DMS153 (cell line): ENCODE data around the gene ACP5.
A peak's percentile ranks its signal among the peaks of the same experiment; 100 is the strongest.
"Not testable (repeated sequence)": the region's sequence is repeated elsewhere in the genome, so short reads cannot be mapped to it uniquely, and the experiment has no call there.

Experiments used
- DNase-seq: peaks from one replicate; lab custom pipeline; 2025; lab: John Stamatoyannopoulos, UW

ACP5 gene

DNA sequence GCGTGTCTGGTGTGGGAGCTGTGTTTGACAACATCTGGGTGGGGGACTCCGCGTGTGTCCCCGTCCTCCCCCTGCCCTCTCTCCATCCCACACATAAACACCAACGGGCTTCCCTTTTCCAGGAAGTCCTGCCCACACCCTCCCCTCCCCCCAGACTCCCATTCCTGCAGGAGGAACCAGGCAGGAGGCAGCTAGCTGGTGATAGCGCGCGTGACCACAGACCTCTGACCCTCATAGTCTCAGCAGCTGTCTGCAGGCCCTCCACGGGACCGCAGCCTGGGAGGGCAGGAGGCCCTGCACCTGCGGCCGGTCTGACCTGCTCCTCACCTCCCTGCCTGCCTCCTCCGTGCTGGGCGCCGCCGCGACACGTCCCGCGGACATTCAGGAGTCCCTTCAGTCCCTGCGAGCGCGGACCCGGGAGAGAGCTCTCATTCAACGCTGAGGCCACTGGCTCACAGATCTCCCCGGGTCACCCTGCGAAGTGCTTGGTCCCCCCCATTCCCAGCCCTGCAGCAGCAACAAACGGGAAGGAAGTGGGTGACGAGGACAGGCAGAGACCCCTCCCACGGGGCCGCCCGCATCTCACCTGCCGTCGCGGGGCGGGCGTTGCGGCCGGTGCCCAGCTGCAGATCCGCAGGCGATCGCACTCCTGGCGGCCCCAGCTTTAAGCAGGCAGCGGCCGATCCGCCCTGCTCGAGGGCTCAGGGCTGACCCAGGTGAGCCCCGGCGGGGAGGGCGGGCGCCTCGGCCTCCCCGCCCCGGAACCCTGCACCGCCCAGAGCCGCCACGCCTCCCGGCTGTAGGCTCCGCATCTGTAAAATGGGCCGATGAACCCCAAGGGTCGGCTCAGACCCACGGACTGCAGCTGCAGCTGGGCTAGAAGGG is 1.1 kb upstream of the ACP5 start:
- DNase-seq = peak; percentile 8

DNA sequence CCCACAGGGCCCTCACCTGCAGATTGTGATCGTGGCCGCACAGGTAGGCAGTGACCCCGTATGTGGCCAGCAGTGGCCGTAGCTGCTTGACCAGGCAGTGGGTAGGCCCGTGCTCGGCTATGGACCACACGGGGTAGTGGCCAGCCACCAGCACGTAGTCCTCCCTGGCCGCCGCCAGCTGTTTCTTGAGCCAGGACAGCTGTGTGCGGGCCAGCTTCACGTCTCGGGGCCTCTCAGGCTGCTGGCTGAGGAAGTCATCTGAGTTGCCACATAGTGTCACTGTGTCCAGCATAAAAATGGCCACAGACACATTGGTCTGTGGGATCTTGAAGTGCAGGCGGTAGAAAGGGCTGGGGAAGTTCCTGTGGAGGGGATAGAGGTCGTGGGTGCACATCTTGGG is 1.2 kb downstream of the ACP5 start:
- no peak for DNase-seq

DNA sequence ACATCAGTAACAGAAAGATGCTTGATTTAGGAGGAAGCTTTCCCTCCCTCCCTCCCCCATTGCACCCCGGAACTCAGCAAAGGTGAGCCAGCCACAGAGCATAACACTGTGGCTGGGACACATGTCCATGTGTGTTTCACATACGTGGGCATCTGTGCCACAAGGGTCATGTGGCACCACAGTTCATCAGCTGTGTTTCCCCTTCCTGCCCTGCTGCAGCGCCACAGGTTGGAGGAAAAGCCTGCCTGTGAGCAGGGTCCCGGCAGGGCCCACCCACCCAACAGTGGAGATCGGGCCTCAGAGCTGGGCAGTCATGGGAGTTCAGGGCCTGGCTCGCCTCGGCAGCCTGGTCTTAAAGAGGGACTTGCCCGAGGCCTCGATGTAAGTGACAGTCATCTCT is 2.8 kb downstream of the ACP5 start:
- no peak for DNase-seq

DNA sequence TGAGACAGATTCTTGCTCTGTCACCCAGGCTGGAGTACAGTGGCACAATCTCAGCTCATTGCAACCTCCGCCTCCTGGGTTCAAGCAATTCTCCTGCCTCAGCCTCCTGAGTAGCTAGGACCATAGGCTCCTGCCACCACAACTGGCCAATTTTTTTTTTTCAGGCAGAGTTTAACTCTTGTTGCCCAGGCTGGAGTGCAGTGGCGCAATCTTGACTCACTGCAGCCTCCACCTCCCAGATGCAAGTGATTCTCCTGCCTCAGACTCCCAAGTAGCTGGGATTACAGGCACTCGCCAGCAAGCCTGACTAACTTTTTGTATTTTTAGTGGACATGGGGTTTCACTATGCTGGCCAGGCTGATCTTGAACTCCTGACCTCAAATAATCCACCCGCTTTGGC is 3.7 kb downstream of the ACP5 start:
- not testable (repeated sequence) for DNase-seq

DNA sequence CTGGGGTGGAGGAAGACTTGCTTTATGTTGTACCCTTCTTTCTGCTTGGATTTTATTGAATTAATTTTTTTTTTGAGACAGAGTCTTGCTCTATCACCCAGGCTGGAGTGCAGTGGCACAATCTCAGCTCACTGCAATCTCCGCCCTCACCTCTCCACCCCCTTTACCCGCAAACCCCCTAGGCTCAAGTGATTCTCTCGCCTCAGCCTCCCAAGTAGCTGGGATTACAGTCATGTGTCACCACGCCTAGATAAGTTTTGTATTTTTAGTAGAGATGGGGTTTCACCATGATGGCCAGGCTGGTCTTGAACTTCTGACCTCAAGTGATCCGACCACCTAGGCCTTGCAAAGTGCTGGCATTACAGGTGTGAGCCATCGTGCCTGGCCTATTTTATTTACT is 4.1 kb downstream of the ACP5 start:
- DNase-seq = not testable (repeated sequence)

DNA sequence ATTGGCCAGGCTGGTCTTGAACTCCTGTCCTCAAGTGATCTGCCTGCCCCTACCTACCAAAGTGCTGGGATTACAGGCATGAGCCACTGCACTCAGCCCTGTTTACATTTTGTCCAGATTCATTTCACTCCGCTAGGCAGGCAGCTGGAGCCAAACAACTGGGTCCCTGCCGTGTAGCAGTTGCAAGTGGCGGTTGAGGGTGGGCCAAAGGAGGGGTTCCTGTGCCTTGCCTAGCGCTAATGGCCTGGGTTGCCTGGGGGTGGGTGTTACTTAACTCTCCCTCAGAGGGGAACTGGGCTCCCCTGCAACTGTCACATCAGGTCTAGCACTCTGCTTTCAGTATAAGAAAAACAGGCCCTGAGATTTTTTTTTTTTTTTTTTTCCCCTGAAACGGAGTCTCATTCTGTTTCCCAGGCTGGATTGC is 7.4 kb downstream of the ACP5 start:
- DNase-seq = no peak

DNA sequence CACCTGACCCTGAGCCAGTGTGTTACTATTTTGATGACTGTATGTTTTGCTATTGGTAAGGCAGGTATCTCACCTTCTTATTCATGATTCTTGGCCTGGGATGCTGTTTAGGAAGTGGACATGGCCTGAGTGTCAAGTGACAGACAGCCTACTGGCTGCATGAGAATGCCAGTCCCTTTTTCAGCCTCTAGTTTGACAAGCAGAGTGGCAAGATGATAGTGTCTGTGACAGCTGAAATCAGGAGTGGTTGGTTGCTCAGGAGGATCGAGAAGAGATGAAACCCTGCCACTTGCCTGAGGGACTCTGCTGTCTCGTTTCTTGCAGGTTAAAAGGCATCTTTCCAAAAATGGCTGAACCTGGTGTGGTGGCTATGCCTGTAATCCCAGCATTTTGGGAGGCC is 11.3 kb downstream of the ACP5 start:
- DNase-seq = no peak

DNA sequence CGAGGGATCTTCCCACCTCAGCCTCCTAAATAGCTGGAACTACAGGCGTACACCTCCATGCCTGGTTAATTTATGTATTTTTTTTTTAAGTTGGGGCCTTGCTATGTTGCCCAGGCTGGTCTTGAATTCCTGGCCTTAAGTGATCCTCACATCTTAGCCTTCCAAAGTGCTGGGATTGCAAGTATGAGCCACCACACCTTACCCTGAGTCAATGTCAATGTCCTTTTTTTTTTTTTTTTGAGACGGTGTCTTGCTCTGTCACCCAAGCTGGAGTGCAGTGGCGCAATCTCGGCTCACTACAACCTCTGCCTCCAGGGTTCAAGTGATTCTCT is 11.8 kb downstream of the ACP5 start:
- not testable (repeated sequence) for DNase-seq

DNA sequence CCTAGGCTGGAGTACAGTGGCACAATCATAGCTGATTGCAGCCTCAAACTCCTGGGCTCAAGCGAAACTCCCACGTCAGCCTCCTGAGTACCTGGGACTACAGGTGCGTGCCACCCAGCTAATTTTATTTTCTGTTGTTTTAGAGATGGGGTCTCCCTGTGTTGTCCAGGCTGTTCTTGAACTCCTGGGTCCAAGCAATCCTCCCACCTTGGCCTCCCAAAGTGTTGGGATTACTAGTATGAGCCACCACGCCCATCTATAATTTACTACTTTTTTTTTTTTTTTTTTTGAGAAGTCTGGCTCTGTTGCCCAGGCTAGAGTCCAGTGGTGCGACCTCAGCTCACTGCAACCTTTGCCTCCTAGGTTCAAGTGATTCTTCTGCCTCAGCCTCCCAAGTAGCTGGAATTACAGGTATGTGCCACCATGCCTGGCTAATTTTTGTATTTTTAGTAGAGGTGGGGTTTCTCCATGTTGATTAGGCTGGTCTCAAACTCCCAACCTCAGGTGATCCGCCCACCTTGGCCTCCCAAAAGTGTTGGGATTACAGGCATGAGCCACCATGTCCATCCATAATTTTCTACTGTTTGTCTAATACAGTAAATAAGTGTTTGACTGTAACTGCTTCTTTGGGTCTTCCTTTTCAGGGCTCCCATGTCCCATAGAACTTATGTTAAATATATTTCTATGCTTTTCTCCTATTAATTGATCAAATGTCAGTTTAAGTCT is 13.2 kb downstream of the ACP5 start:
- not testable (repeated sequence) for DNase-seq

DNA sequence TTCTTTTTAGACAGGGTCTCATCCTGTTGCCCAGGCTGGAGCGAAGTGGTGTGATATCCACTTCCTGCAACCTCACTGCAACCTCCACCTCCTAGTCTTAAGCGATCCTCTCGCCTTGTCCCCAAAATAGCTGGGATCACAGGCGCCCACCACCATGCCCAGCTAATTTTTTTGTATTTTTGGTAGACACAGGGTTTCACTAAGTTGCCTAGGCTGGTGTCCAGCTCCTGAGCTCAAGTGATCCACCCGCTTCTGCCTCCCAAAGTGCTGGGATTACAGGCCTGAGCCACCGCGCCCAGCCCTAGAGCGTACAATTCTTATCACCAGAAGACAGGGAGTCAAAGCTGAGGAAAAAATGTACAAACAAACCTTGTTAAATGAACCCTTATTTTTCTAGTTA is 13.9 kb downstream of the ACP5 start:
- no peak for DNase-seq

DNA sequence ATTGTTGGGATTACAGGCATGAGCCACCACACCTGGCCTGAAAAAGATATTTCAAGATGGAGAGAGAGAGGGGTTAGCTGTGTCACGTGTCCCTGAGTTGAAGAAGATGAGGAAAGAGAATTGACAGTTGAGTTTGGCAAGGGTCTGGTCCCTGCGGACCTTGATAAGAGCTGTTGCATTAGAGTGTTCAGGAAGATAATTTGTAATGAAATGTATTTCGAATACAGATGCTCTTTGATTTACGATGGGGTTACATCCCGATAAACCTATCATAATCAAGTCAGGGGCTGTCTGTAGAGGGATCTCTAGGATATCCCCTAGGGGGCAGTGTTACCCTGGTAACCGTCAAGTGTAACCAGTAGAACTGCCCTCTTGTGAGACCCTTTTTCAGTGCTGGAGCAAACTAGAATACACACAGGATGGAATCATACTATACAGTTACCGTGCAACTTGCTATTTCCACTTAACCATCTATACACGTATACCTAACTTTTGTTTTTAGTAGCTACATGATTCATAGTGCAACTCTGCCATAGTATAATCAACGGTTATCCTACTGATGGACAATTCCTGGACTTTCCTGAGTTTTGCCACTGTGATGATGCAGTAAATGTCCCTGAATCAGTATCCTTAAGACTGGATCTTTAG is 16.9 kb downstream of the ACP5 start:
- peak; percentile 41 for DNase-seq

DNA sequence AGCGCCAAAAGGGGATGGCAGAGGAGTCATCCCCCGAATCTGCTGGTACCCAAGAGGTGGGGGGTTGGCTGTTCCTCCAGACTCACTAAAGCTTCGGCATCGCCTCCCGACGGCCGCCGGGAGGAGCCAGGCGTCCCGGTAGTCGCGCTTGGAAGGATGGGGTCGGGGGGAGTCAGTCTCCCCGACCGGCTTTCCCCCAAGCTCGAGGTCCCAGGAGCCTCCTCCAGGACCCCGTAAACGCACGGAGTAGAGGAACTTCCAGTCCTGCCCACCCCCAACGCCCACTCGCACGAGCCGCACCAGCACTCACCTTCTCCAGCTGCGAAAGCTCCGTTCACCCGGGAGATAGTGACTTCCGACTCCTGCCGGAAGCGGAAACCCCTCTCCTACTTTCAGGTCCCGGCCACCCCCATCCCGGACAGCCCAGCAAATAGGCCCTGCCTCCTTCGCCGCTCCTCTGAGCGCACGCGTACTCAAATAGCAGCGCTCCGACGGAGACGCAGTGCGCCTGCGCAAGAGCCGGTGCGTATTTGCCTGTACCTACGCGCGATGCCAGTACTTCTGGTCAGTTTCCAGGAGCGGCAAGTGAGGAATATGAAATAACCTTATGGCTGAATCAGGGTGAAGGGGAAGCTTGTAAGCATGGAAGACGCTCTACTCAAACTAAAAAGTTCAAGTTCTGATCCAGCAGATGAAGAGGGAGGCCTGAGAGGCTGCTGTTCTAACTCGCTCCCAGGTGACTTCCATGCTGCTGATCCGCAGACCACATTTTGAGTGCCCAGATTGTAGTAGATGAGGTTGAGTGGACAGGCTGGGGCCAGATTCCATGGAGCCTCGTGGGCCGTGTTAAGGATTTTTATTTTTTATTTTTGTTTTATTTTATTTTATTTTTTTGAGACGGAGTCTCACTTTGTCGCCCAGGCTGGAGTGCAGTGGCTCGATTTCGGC is 18.3 kb downstream of the ACP5 start, which contains the start of gene ELOF1:
ELOF1 (minus strand) TSS at position 350 of the 948 bp plus-strand sequence. CDS start 4,883 bp downstream, outside the sequence.
- DNase-seq = peak; percentile 96

DNA sequence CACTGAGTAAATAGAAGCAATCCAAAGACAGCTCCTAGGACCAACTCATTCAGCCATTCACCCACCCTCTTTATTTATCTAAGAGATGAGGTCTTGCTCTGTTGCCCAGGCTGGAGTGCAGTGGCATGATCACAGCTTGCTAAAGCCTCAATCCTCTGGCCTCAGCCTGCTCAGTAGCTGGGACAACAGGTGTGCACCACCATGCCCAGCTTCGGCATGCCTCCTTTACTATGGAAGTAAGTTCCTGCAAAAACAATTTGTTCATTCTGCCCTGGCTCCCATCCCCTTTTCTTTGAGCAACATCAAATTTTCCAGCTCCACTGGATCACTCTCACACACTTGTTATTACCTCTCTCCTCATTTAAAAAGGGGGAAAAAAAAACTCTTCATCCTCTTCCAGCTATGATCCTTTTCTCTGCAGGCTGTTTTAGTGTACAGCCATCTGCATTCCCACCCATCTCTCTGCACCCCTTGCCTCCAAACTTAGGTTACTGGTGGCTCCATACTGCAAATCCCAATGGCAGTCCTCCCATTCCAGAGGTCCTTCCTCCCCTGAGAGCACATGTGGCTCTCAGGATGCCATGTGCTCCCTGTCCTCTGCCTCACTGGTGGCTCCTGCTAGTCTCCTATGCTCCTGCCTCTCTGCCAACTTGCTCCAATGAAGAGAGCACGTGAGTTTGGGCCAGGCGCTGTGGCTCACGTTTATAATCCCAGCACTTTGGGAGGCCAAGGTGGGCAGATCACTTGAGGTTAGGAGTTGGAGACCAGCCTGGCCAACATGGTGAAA is 20.6 kb downstream of the ACP5 start:
- no peak for DNase-seq

DNA sequence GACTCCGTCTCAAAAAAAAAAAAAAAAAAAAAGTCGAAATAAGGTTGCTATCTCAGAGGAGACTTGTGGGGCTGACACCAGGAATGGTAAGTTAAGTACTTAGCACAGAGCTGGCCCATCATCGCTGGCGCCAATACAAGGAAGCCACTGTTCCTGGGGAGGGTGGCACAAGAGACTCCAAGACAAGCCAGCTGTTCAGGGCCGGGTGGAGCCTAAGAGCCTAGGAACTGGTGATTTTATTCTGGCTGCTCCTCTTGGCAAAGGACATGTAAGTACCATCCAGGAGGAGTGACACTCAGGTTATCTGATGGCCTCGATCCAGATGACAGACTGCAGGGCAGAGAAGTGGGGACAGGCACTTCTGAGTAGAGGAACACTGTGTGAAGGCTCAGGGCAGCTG is 22.2 kb downstream of the ACP5 start:
- no peak for DNase-seq

DNA sequence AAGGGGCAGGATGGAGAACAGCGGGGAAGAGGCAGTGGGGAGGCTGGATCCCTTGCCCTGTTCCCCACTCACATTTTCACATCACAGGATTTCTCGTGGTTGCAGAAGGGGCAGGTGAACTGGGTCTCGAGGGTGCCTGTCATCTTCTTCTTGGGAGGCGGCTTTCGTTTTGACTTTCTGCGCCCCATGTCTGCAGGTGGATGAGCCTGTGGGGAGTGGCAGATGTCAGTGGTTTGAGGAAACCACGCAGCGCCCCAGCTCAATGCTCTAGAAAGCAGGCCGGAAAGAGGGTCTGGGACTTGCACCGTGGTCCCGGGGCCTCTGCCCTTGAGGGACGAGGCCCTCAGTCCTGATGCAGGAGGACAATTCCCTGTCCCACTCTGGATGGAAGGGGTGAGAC is 23.3 kb downstream of the ACP5 start:
- DNase-seq = no peak

DNA sequence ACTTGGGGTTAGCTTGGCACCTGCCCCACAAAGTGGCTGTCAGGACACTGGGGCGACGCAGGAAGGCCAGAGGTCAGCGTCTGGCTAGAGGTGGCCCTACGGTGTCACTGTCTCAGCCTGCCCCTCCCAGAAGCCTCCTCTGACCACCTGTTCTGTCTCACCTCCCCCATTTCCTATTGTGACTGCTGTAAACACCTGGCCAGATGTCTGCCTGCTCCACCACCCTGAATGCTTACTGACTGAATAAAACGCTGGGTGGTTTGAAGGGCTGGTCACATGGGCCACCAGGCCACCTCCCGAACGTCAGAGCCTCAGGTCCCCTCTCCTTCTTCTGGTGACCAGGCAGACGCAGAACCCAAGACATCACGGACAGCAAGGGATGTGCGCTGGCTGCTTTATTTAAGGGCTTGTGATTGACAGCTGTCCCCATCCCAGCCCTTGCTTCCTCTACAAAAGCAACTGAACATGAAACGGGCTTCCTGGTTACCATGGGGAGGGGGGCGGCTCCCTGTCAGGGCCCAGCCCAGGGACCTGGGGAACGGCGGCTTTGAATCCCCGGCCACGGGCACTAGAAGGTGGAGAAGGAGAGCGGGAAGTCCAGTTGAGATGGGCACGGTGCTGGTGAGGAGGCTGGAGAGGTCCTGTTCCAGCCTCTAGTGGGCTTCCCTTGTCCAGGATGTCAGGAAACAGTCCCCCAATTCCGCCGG is 24.6 kb downstream of the ACP5 start:
- no peak for DNase-seq

DNA sequence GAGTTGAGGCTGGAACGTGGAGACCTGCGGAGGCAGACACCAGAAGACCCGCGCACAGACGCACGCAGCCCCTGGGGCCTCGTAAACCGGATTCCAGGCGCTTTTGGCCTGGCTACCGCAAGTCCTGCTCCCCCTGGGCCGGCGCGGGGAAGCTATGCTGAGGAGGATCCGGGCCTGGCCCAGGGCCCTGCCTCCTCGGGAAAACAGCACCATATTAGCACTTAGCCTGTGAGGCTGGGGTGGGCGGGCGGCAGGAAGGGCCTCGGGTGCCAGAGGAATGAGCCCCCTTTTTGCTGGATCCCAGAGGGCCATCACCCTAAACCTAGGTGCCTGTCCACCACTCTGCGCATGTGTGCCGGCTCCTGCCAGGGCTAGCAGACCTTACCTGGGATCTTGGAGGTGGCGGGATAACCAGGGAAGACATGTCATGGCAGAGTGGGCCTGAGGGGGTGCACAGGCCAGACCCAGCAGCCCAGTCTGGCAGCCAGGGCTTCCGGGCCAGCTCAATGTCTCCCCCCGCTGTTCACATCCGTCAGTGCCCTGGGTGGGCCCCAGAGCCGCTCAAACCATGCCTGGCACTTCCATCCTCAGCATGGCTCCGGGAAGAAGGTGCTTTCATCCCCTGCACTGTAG is 25.7 kb downstream of the ACP5 start:
- DNase-seq = no peak

DNA sequence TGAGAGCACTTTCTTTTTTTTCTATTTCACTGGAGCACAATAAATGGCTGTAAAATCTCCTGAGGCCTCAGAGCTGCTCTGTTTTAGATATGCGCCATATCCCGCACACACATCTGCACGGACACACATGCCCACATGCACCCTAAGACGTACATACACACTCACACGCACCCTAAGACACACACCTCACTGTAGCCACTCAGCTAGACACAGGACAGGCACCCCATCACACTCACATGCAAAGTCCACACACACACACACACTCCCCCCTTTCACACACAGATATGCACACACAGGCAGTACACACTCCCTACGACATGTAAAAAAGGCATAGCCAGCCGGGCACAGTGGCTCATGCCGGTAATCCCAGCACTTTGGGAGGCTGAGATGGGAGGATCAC is 27.2 kb downstream of the ACP5 start:
- DNase-seq = no peak

DNA sequence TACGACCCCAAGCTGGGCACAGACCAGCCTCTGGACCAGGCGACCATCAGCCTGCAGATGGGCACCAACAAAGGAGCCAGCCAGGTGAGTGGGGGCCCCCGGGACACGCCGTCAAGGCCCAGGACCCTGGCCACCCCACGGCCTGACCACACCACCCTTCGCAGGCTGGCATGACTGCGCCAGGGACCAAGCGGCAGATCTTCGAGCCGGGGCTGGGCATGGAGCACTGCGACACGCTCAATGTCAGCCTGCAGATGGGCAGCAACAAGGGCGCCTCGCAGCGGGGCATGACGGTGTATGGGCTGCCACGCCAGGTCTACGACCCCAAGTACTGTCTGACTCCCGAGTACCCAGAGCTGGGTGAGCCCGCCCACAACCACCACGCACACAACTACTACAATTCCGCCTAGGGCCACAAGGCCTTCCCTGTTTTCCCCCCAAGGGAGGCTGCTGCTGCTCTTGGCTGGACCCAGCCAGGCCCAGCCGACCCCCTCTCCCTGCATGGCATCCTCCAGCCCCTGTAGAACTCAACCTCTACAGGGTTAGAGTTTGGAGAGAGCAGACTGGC is 28.0 kb downstream of the ACP5 start:
- no peak for DNase-seq
